HL-60/S4 treated with retinoic acid at 250 ng/mL for 4 days and 3 days (cell line): ENCODE data around the gene IGFBPL1.

Source experiments
- in situ Hi-C: fragments of 300-500 bp; cut with MboI; formaldehyde crosslinking; loops from 2 replicates; pipeline ENCODE4 v1.7.0; 2022; ENCODE audit warnings: low sequenced_read_pairs

The IGFBPL1 gene

DNA sequence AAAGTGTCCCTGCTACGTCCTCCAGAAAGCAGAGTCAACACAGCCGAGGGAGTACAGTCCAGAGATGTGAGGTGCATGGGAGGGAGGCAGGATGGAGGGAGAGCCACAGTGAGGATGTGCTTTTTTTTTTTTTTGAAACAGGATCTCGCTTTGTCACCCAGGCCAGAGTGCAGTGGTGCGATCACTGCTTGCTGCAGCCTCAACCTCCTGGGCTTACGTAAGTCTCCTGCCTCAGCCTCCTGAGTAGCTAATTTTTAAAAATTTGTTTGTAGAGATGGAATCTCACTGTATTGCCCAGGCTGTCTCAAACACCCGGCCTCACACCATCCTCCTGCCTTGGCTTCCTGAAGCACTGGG lies 65.0 kb downstream of the IGFBPL1 start:
- in situ Hi-C loops: loop anchor here (25.0 kb wide), 3 partner anchors 447 to 872 kb away; partner anchors contain the start of genes POLR1E and SLC25A51

DNA sequence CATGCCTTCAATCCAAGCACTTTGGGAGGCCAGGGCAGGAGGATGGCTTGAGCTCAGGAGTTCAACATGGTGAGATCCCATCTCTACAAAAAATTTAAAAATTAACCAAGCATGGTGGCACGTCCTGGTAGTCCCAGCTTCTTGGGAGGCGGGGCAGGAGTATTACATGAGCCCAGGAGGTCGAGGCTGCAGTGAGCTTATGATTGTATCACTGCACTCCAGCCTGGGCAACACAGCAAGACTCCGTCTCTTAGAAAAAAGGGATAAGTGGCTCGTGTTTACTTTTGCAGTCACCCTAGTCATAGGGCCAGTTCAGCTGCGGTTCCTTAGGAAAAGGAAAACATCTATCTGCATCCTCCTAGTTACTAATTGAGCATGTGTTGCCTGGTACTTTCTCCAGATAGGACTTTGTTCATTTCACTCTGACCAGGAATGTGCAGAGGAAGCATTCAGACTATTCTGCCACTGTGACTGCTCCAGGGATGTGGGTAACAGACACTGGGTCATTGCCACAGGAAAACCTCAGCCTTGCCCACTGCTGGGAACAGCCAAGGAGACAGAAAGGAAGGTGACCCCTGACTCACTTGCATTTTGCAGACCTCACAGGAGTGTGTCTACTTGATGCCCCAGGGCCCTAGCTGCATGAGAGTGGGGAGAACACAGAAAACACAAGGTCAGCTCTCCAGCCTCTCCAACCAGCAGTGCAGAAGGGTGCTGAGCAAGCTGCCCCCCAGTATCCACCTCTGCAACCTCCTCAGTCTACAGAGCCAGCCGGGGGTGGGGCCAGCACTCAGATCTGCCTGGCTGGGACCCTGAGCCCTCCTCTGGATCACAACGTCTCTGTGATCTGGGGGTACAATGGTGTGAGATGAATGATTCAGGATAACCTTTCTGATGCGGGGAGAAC lies 65.6 kb downstream of the IGFBPL1 start:
- in situ Hi-C loops: loop anchor here (25.0 kb wide), 3 partner anchors 446 to 871 kb away; partner anchors contain the start of genes POLR1E and SLC25A51

DNA sequence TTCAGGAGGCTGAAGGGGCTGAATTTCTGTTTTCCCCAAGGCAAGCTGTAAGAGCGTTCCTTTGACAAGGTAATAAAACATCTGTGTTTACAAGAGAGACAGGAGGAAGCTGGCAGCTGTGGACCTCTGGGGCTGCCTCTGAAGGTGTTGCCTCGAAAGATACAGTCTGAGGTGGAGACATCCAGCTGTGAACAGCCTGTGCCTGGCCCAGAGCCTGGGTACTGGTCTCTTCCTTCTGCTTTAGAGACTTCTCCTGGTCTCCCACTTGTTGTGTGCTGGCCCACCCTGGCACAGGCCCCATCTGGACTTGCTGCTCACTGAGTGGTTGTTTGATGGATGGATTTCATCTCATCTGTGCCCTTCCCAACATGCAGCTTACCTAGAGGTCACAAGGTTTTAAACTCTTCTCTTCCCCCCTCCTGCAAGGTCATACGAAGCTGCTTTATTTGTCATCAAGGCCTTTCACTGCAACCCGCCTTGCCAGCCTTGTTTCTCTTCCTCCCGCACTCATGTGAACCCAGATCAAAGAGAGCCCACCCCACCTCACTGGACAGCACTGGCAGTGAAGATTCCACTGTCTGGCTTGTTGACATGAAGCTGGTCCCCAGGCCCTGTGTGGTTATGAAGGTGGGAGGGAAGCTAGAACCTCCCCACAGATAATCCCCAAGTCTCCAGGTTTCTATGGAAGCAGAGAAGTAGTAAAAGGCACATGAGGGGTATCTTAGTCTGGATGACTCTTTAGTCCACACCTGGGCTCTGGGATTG lies 66.7 kb downstream of the IGFBPL1 start:
- in situ Hi-C loops: loop anchor here (25.0 kb wide), 3 partner anchors 445 to 870 kb away; partner anchors contain the start of genes POLR1E and SLC25A51

DNA sequence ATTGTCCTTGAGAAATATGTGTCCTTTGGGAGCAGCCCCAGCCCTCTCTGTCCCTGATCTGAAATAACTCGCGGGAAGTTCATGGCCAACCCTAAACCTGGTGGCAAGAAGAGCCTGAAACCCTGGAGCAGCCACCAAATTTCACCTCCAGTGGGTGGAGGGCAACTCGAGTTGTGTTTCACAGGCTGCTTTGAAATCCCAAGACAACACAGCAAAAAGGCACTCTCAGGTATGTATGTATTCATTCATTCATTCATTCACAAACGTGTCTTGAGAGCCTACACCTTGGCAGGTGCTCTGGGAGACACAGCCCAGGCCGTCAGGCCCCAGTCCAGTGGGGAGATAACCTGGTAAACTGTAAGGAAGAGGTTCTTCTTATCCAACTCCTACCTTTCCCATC lies 67.4 kb downstream of the IGFBPL1 start:
- in situ Hi-C loops: loop anchor here (25.0 kb wide), 3 partner anchors 445 to 870 kb away; partner anchors contain the start of genes POLR1E and SLC25A51
